HepG2 (cell line): ENCODE measurements around the gene STS. TPM values are rescaled to one million over a fixed set of nuclear protein-coding genes. Genes with fewer than 3 reads are reported as not detected.

Source experiments
- ATAC-seq: fragments of 200-7000 bp; cut with Tn5 transposase; 3 replicates; pipeline ENCODE4 v1.9.1; 2020; ENCODE audit warnings: mild to moderate bottlenecking, moderate library complexity
- BruUV-seq: library from RNA; stranded (reverse); fragments of 400-500 nt; replicated peaks from 2 replicates; lab custom pipeline; 2021; lab: Mats Ljungman, UMichigan
- CTCF ChIA-PET: fragments of 300-600 bp; formaldehyde crosslinking; extraction: SDS; loops from one replicate; lab custom pipeline; 2021; ENCODE audit warnings: low total read pairs, inconsistent platforms, low intra/inter-chr PET ratio; lab: Yijun Ruan, JAX
- POLR2A ChIA-PET: fragments of 350-600 bp; sonication (Branson Sonifier 250); formaldehyde crosslinking; loops from one replicate; lab custom pipeline; 2020; ENCODE audit warnings: antibody characterized with exemption, inconsistent platforms; lab: Yijun Ruan, JAX
- DNase-seq: peaks from one replicate; pipeline ENCODE4 v3.0.0-alpha.2; 2015; ENCODE audit warnings: low spot score
- FAIRE-seq: peaks from 3 replicates; lab custom pipeline; 2011; peaks lifted over from hg19 to GRCh38; lab: Jason Lieb, UNC
- H2AFZ ChIP-seq: one replicate; pipeline ENCODE4 v1.6.1; 2011; ENCODE audit warnings: low read length, inconsistent platforms
- H3K27ac ChIP-seq: fragments of 300-600 bp; 3 replicates; pipeline ENCODE4 v1.8.0; 2011; ENCODE audit warnings: mixed run types, mild to moderate bottlenecking, mixed read lengths, low read length, inconsistent platforms; ENCODE audit not compliant: insufficient read depth; ENCODE audit errors: extremely low read length
- H3K27me3 ChIP-seq, 2 experiments: fragments of 200-600 bp in 1 of 2; 2 replicates in 1 of 2; 3 replicates in 1 of 2; pipeline versions ENCODE4 v1.6.0 to v1.8.0; 2011; ENCODE audit warnings: low read length in 2 of 2, mild to moderate bottlenecking in 2 of 2, moderate library complexity in 2 of 2, inconsistent platforms in 1 of 2; ENCODE audit not compliant: insufficient read depth in 2 of 2, control insufficient read depth in 1 of 2
- H3K36me3 ChIP-seq, 2 experiments: fragments of 200-600 bp in 1 of 2; replicated peaks in 1 of 2; 2 replicates in 1 of 2; 3 replicates in 1 of 2; pipeline versions ENCODE4 v1.5.1 to v1.8.0; 2011; ENCODE audit warnings: low read length in 2 of 2, inconsistent platforms in 1 of 2; ENCODE audit not compliant: insufficient read depth in 2 of 2, control insufficient read depth in 1 of 2
- H3K4me1 ChIP-seq: 2 replicates; pipeline ENCODE4 v1.5.1; 2012; ENCODE audit warnings: low read length, inconsistent platforms; ENCODE audit not compliant: insufficient read depth
- H3K4me2 ChIP-seq: 2 replicates; pipeline ENCODE4 v1.6.0; 2011; ENCODE audit warnings: low read depth, low read length, inconsistent platforms
- H3K4me3 ChIP-seq, 3 experiments: fragments of 200-600 bp in 1 of 3; sonication (generic), shearing (Covaris generic) in 1 of 3; replicated peaks in 1 of 3; 2 replicates each; pipeline ENCODE4 v1.5.1; 2011 to 2016; ENCODE audit warnings: low read length in 3 of 3, inconsistent platforms in 2 of 3, low read depth in 2 of 3, mild to moderate bottlenecking in 2 of 3, control low read depth in 1 of 3, mixed read lengths in 1 of 3; ENCODE audit not compliant: insufficient read depth in 1 of 3
- H3K79me2 ChIP-seq: one replicate; pipeline ENCODE4 v1.6.1; 2011; ENCODE audit warnings: low read length, inconsistent platforms; ENCODE audit not compliant: insufficient read depth
- H3K9ac ChIP-seq: 2 replicates; pipeline ENCODE4 v1.6.0; 2011; ENCODE audit warnings: mild to moderate bottlenecking, low read depth, low read length, inconsistent platforms; ENCODE audit not compliant: insufficient read depth
- H3K9me3 ChIP-seq: 2 replicates; pipeline ENCODE4 v1.5.1; 2012; ENCODE audit warnings: mild to moderate bottlenecking, low read length
- H4K20me1 ChIP-seq: 2 replicates; pipeline ENCODE4 v1.6.0; 2011; ENCODE audit warnings: inconsistent platforms, mild to moderate bottlenecking, low read length, moderate library complexity; ENCODE audit not compliant: insufficient read depth
- ATAD3A ChIP-seq: sonication (generic); formaldehyde crosslinking; IDR thresholded peaks from 2 replicates; pipeline ENCODE4 v1.4.0; 2020; ENCODE audit warnings: missing genetic modification reagents
- CEBPZ ChIP-seq: IDR thresholded peaks from 2 replicates; pipeline ENCODE4 v1.6.1; 2012; ENCODE audit warnings: low read length, improper control_type of control experiment
- FOXA1 ChIP-seq, 2 experiments: fragments of 450-650 bp in 1 of 2; sonication (generic) in 1 of 2; formaldehyde crosslinking in 1 of 2; IDR thresholded peaks; 2 replicates each; pipeline versions ENCODE4 v1.4.0 to v1.6.1; 2016 to 2020; ENCODE audit warnings: missing genetic modification reagents in 1 of 2
- GFI1 ChIP-seq: sonication (generic); formaldehyde crosslinking; IDR thresholded peaks from 2 replicates; pipeline ENCODE4 v1.5.0; 2020; ENCODE audit warnings: missing genetic modification reagents, mild to moderate bottlenecking, borderline replicate concordance
- MAF1 ChIP-seq: sonication (generic); formaldehyde crosslinking; IDR thresholded peaks from 2 replicates; pipeline ENCODE4 v1.5.0; 2020; ENCODE audit warnings: missing genetic modification reagents, borderline replicate concordance
- MYC ChIP-seq: sonication (generic); formaldehyde crosslinking; IDR thresholded peaks from 2 replicates; pipeline ENCODE4 v1.9.0; 2021; ENCODE audit warnings: missing genetic modification reagents, borderline replicate concordance
- NFE2L2 ChIP-seq: fragments of 150-350 bp; IDR thresholded peaks from 2 replicates; pipeline ENCODE4 v1.6.1; 2014; ENCODE audit warnings: low read length
- ONECUT2 ChIP-seq: sonication (generic); formaldehyde crosslinking; IDR thresholded peaks from 2 replicates; pipeline ENCODE4 v1.4.0; 2020; ENCODE audit warnings: missing genetic modification reagents
- PTBP1 ChIP-seq: fragments of 200-400 bp; formaldehyde crosslinking; IDR thresholded peaks from 2 replicates; pipeline ENCODE4 v1.6.1; 2018; ENCODE audit warnings: low read length, low read depth; ENCODE audit not compliant: poor library complexity, severe bottlenecking
- SRSF4 ChIP-seq: fragments of 200-400 bp; formaldehyde crosslinking; IDR thresholded peaks from one replicate; pipeline ENCODE4 v1.6.1; 2018; ENCODE audit warnings: mild to moderate bottlenecking, low read depth, low read length, moderate library complexity; ENCODE audit not compliant: poor library complexity, severe bottlenecking
- ZNF720 ChIP-seq: sonication (generic); formaldehyde crosslinking; IDR thresholded peaks from 2 replicates; pipeline ENCODE4 v1.4.0; 2020; ENCODE audit warnings: missing genetic modification reagents
- WGBS: methylation state at CpG from one replicate; pipeline ENCODE4 v1.1.6; 2017; ENCODE audit warnings: low lambda C conversion rate; 5-methylcytosine and 5-hydroxymethylcytosine counted together
- in situ Hi-C: cut with HindIII; loops from 2 replicates; pipeline ENCODE4 v1.10.0; 2017; ENCODE audit warnings: low pct_unique_long_range_greater_than_20kb; ENCODE audit not compliant: extremely low pct_ligation_motif_present
- intact Hi-C: fragments of 100-400 bp; cut with micrococcal nuclease; formaldehyde crosslinking; loops from one replicate; pipeline ENCODE4 v1.10.0; 2022; ENCODE audit not compliant: unreplicated experiment
- polyA plus RNA-seq, 8 experiments: library from polyadenylated mRNA; depleted of rRNA in 3 of 8; stranded (reverse) in 7 of 8; unstranded in 1 of 8; fragments of >200 nt; fragmentation: Illumina TruSeq in 4 of 8; extraction: Trizol in 4 of 8; gene quantifications; 2 replicates each; pipeline versions ENCODE4 v1.2.1 to v1.2.3, GENCODE V29; 2011 to 2016; ENCODE audit warnings: low read depth in 4 of 8, missing spikeins in 1 of 8, mixed read lengths in 1 of 8; ENCODE audit not compliant: insufficient read depth in 1 of 8
- total RNA-seq, 5 experiments: library from RNA; depleted of rRNA; stranded (reverse); fragments of >200 nt; fragmentation: Illumina TruSeq; extraction: Trizol; gene quantifications; 2 replicates each; pipeline ENCODE4 v1.2.3, GENCODE V29; 2016; ENCODE audit warnings: low read depth in 1 of 5
- TF ChIP-seq, protein P1 (sequence below): sonication (generic); formaldehyde crosslinking; IDR thresholded peaks from 2 replicates; pipeline ENCODE4 v1.5.0; 2020; ENCODE audit warnings: mild to moderate bottlenecking, missing genetic modification reagents
- TF ChIP-seq, protein P2 (sequence below): sonication (generic); formaldehyde crosslinking; IDR thresholded peaks from 2 replicates; pipeline ENCODE4 v1.4.0; 2020; ENCODE audit warnings: missing genetic modification reagents
- TF ChIP-seq, protein P3 (sequence below): IDR thresholded peaks from 2 replicates; pipeline ENCODE4 v1.6.1; 2016; ENCODE audit warnings: low read depth, missing genetic modification reagents, missing compliant biosample characterization

STS gene
- total and polyA plus RNA-seq, 2 of the 13 experiments (the other 11 are each of a cell fraction or from before 2014, with no cell fraction given) = 0.87 to 1.5 TPM

- BruUV-seq = no TSS peak
- TF ChIP-seq PTBP1 (no peak), ZNF720 (CRISPR knock-in tag) (no peak), ATAD3A (CRISPR knock-in tag) (no peak), FOXA1 (IDR thresholded peaks at IDR 0.05) (no peak), FOXA1 (CRISPR knock-in tag; IDR thresholded peaks at IDR 0.05) (no peak), NFE2L2 (no peak), GFI1 (CRISPR knock-in tag) (no peak), CEBPZ (no peak), MAF1 (no peak), SRSF4 (no peak), MYC (CRISPR knock-in tag) (no peak), ONECUT2 (CRISPR knock-in tag) (no peak)
- TF ChIP-seq, protein P1, sequence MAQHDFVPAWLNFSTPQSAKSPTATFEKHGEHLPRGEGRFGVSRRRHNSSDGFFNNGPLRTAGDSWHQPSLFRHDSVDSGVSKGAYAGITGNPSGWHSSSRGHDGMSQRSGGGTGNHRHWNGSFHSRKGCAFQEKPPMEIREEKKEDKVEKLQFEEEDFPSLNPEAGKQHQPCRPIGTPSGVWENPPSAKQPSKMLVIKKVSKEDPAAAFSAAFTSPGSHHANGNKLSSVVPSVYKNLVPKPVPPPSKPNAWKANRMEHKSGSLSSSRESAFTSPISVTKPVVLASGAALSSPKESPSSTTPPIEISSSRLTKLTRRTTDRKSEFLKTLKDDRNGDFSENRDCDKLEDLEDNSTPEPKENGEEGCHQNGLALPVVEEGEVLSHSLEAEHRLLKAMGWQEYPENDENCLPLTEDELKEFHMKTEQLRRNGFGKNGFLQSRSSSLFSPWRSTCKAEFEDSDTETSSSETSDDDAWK (CRISPR knock-in tag) = no peak
- TF ChIP-seq, protein P2, sequence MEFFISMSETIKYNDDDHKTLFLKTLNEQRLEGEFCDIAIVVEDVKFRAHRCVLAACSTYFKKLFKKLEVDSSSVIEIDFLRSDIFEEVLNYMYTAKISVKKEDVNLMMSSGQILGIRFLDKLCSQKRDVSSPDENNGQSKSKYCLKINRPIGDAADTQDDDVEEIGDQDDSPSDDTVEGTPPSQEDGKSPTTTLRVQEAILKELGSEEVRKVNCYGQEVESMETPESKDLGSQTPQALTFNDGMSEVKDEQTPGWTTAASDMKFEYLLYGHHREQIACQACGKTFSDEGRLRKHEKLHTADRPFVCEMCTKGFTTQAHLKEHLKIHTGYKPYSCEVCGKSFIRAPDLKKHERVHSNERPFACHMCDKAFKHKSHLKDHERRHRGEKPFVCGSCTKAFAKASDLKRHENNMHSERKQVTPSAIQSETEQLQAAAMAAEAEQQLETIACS (CRISPR knock-in tag) = no peak
- TF ChIP-seq, protein P3, sequence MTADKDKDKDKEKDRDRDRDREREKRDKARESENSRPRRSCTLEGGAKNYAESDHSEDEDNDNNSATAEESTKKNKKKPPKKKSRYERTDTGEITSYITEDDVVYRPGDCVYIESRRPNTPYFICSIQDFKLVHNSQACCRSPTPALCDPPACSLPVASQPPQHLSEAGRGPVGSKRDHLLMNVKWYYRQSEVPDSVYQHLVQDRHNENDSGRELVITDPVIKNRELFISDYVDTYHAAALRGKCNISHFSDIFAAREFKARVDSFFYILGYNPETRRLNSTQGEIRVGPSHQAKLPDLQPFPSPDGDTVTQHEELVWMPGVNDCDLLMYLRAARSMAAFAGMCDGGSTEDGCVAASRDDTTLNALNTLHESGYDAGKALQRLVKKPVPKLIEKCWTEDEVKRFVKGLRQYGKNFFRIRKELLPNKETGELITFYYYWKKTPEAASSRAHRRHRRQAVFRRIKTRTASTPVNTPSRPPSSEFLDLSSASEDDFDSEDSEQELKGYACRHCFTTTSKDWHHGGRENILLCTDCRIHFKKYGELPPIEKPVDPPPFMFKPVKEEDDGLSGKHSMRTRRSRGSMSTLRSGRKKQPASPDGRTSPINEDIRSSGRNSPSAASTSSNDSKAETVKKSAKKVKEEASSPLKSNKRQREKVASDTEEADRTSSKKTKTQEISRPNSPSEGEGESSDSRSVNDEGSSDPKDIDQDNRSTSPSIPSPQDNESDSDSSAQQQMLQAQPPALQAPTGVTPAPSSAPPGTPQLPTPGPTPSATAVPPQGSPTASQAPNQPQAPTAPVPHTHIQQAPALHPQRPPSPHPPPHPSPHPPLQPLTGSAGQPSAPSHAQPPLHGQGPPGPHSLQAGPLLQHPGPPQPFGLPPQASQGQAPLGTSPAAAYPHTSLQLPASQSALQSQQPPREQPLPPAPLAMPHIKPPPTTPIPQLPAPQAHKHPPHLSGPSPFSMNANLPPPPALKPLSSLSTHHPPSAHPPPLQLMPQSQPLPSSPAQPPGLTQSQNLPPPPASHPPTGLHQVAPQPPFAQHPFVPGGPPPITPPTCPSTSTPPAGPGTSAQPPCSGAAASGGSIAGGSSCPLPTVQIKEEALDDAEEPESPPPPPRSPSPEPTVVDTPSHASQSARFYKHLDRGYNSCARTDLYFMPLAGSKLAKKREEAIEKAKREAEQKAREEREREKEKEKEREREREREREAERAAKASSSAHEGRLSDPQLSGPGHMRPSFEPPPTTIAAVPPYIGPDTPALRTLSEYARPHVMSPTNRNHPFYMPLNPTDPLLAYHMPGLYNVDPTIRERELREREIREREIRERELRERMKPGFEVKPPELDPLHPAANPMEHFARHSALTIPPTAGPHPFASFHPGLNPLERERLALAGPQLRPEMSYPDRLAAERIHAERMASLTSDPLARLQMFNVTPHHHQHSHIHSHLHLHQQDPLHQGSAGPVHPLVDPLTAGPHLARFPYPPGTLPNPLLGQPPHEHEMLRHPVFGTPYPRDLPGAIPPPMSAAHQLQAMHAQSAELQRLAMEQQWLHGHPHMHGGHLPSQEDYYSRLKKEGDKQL (CRISPR knock-in tag) = no peak
These were observed 36.7 kb upstream of the STS start for GRCh38 chrX:7110821-7111276.

More at GRCh38 chrX:7110821-7111276, 36.7 kb upstream of the STS start:
- H3K4me1 ChIP-seq = peaks cover 9% of the 10 kb centered on the region
- no peak for ATAC-seq
- FAIRE-seq = no peak
- H3K4me2 ChIP-seq = no peak overlapping the region
- no peaks in the 10 kb centered on the region for H4K20me1 ChIP-seq
- no peak overlapping the region for H3K27ac ChIP-seq
- intact Hi-C loops = no loop called here
- no peaks in the 10 kb centered on the region for H3K36me3 ChIP-seq
- H2AFZ ChIP-seq = no peak overlapping the region
- WGBS = 97% methylated on average over 4 of the region's 5 CpGs
- in situ Hi-C loops = no loop called here
- DNase-seq = no peak
- no peaks in the 10 kb centered on the region for H3K9me3 ChIP-seq
- no peaks in the 10 kb centered on the region for H3K27me3 ChIP-seq
- H3K79me2 ChIP-seq = no peaks in the 10 kb centered on the region
- ChIA-PET POLR2A (no interaction called here), CTCF (no interaction called here)
- no peak overlapping the region for H3K9ac ChIP-seq
- H3K4me3 ChIP-seq = no peak overlapping the region
